AG09319 (cell line): ENCODE results near the gene FXYD3.
"Not testable (repeated sequence)": the region's sequence is repeated elsewhere in the genome, so short reads cannot be mapped to it uniquely, and the experiment has no call there.

ENCODE experiments used
- DNase-seq: peaks from one replicate; pipeline ENCODE4 v3.0.0-alpha.2; 2010; ENCODE audit warnings: low read depth; ENCODE audit errors: extremely low read depth
- TF ChIP-seq, protein P1 (sequence below): IDR thresholded peaks from 2 replicates; pipeline ENCODE4 v1.5.1; 2011; ENCODE audit warnings: low read depth, mild to moderate bottlenecking, inconsistent platforms, low read length, moderate library complexity

Gene FXYD3

GRCh38 chr19:35144600-35145436 is 29.2 kb downstream of the FXYD3 start:
- DNase-seq, result no peak
- TF ChIP-seq, protein P1, sequence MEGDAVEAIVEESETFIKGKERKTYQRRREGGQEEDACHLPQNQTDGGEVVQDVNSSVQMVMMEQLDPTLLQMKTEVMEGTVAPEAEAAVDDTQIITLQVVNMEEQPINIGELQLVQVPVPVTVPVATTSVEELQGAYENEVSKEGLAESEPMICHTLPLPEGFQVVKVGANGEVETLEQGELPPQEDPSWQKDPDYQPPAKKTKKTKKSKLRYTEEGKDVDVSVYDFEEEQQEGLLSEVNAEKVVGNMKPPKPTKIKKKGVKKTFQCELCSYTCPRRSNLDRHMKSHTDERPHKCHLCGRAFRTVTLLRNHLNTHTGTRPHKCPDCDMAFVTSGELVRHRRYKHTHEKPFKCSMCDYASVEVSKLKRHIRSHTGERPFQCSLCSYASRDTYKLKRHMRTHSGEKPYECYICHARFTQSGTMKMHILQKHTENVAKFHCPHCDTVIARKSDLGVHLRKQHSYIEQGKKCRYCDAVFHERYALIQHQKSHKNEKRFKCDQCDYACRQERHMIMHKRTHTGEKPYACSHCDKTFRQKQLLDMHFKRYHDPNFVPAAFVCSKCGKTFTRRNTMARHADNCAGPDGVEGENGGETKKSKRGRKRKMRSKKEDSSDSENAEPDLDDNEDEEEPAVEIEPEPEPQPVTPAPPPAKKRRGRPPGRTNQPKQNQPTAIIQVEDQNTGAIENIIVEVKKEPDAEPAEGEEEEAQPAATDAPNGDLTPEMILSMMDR, result no peak

GRCh38 chr19:35146746-35147459 is 31.3 kb downstream of the FXYD3 start:
- TF ChIP-seq, protein P1, result no peak
- DNase-seq, result no peak

GRCh38 chr19:35149463-35149862 is 33.8 kb downstream of the FXYD3 start:
- TF ChIP-seq, protein P1, result no peak
- no peak for DNase-seq

DNA sequence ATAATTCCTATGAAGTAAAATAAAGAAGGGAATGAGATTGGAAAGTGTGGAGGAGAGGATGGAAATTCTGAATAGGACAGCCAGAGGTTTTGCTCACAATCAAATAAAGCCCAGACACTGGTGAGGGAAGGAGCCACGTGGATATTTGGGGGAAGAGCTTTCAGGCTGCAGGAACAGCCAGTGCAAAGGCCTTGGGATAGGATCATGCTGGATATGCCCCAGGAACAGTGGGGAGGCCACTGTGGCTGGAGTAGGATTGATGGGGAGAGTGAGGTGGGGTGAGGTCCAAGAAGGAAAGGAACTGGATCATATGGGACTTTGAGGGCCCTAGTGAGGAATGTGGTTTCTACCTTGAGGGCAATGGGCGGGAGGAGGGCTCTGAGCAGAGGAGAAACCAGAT is 34.8 kb downstream of the FXYD3 start:
- TF ChIP-seq, protein P1, result no peak
- no peak for DNase-seq

- TF ChIP-seq, protein P1, result no peak
- DNase-seq, result no peak
Observed at GRCh38 chr19:35151273-35152065, 35.8 kb downstream of the FXYD3 start.

GRCh38 chr19:35153129-35153522 is 37.5 kb downstream of the FXYD3 start:
- DNase-seq, result not testable (repeated sequence)

DNA sequence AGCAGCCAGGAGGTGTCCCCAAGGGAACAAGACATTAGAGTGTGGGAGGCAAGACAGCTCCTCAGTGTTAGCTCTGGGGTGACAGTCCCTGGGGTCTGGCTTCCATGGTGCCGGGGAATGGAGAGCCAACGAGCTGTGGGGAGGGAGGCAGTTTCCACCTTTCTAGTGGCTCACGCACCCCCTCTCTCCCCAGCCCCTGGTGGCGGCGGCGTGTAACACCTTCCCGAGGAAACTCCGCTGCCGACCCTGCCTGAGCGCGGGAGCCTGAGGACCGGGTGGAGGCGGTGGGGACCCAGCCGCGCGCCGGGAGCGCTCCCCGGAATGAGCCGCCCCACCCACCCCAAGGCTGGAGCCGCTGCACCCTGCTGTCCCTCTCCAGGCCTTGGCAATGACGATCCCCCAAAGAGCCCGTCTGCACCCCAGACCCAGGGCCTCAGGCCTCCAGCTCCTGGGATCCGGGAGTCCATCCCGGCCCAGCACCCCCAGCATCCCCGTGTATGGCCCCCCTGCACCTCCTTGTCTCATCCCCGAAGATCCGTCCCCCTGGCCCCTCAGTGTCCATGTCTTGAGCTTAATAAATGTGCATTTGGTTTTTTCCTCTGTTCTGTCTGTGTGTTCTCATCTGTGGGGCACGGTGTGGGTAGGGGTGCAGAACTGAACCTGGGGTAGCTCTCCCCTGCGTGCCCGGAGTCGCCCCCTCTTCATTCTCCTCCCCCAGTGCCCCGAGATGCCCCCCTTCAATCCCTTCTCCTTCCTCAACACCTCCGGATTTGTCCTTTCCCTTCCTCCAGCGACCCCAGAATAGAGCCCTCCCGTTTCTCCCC is 38.3 kb downstream of the FXYD3 start:
- DNase-seq, result no peak

More for the DNA sequence above, 38.3 kb downstream of the FXYD3 start:
- TF ChIP-seq, protein P1, result peak; percentile 61
